Germinal center (tissue), 1 donor: ENCODE measurements around the gene BRIX1.
"Not testable (repeated sequence)": the region's sequence is repeated elsewhere in the genome, so short reads cannot be mapped to it uniquely, and the experiment has no call there.

Experiments
- DNase-seq: peaks from one replicate; pipeline ENCODE4 v3.0.0; 2012; ENCODE audit warnings: mixed read lengths, low spot score

The BRIX1 gene

GRCh38 chr5:34915856-34916192 is 313 bp downstream of the BRIX1 start:
- DNase-seq: no peak

GRCh38 chr5:34916518-34916917 is 1.0 kb downstream of the BRIX1 start:
- no peak for DNase-seq

DNA sequence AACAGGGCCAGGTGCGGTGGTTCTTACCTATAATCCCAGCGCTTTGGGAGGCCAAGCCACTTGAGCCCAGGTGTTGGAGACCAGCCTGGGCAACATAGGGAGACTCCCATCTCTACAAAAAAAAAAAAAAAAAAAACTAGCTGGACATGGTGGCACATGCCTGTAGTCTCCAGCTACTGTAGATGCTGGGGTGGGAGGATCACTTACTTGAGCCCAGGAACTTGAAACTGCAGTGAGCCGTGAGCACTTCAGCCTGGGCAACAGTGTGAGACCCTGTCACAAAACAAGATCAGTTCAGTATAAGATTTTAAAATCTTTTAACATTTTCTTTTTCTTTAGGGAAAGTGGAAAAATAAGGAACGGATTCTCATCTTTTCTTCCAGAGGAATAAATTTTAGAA is 2.5 kb downstream of the BRIX1 start:
- no peak for DNase-seq

GRCh38 chr5:34919077-34919476 is 3.6 kb downstream of the BRIX1 start:
- no peak for DNase-seq

DNA sequence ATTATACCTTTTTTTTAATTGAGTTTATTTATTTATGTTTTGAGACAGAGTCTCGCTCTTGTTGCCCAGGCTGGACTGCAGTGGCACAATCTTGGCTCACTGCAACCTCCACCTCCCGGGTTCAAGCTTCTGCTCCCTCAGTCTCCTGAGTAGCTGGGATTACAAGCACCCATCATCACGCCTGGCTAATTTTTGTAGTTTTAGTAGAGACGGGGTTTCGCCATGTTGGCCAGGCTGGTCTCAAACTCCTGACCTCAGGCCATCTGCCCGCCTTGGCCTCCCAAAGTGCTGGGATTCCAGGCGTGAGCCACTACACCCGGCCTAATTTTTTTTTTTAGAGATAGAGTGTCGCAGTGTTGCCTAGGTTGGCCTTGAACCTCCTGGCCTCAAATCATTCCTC is 7.7 kb downstream of the BRIX1 start:
- DNase-seq: not testable (repeated sequence)

GRCh38 chr5:34923694-34924461 is 8.4 kb downstream of the BRIX1 start:
- no peak for DNase-seq

- no peak for DNase-seq
These were observed 8.9 kb downstream of the BRIX1 start for GRCh38 chr5:34924462-34924765.

DNA sequence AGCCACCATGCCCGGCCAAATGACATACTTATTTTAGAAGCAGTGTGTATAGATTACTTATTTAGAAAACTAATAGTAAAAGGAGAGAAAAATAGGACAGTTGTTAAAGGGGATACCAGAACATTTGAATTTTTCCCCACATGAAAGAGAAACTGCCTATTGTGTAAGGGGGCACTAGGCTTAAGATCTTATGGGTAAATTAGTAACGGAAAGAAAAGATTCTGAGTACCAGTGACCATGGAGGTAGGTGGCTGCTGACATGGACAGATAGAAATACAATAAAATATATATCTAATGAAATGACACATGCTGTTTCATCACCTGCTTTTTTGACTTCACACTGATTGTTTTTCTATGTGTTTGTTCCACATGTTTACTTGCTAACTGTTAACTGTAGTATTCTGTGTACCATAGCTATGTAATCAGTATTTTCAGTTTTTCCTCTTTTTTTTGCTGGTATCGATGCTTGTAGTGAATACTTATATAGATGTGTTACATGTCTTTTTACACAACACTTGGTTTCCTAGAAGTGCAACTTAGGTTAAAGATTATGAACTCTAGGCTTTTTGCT is 10.9 kb downstream of the BRIX1 start:
- DNase-seq: no peak

DNA sequence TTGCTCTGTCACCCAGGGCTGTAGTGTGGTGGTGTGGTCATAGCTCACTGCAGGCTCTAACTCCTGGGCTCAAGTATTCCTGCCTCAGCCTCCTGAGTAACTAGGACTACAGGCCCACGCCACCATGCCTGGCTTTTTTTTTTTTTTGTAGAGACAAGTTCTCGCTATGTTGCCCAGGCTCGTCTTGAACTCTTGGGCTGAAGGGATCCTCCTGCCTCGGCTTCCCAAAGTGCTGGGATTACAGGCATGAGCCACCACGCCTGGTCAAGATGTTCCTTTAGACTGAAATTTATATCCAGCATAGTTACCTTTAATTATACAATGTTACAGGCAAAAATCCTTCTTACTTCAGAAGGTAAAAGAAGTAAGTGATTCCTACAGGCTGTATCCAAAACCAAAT is 12.3 kb downstream of the BRIX1 start:
- DNase-seq: no peak

- DNase-seq: peak; percentile 13
These were observed 12.8 kb downstream of the BRIX1 start for GRCh38 chr5:34928267-34928666.

DNA sequence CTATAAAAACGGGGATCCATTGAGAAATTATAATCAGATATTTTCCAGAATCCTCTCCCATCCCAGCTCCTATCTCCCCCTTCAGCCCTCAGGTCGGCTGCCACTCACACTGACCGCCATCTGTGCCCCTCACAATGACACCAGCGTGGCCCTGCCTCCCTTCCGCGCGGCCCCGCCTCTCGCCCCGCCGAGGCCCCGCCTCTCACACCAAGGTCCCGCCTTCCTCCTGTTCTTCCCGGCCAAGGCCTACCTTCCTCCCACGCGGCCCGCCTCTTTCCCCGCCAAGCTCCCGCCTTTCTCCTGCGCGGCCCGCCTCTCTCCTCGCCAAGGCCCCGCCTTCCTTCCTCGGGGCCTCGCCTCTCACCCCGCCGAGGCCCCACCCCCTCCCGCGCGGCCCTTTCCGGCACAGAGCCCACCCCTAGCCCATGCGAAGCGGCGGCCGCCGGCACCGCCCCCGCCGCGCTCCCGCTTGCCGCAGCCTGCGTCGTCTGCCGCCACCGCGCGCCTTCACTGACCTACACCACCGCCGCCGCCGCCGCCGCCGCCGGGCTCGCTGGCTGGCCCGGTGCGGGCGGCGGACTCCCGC is 13.7 kb downstream of the BRIX1 start, which contains the start of gene DNAJC21:
Gene DNAJC21 (plus strand): TSS at position 426 of the 586 bp plus-strand sequence. CDS start 261 bp downstream, outside the sequence.
- DNase-seq: peak; percentile 98

DNA sequence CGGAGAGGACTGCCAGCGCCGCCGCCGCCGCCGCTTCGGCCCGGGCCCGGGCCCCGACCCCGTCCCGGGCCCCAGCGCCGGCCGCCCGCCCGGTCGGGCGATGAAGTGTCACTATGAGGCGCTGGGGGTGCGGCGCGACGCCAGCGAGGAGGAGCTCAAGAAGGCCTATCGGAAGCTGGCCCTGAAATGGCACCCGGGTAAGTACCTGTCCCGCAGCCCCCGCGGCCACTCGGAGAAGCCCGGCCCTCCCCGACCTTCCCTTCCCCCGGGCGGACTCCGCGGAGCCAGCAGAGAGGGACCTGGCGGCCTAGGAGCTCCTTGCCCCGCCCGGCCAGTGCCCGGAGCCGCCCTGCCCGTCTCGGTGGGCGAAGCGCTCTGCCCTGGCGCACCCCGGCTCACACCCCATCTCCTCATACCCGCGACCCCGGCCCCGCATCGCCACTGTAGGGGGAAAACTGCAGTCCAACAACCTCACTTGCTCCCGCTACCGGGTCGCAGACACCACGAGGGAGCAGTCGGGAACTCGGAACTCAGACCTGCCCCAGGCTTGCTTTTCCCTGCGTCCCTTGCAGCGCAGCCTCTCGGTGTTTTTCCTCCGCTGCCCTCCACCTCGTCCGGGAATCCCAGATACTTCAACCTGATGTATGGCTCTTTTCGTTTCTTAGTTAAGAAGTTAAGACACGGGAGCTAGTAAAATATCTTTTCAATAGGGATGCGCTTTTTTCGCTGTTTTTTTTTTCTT is 14.4 kb downstream of the BRIX1 start:
- DNase-seq: peak; percentile 75

GRCh38 chr5:34930462-34930844 is 14.9 kb downstream of the BRIX1 start:
- DNase-seq: no peak

GRCh38 chr5:34930870-34931269 is 15.4 kb downstream of the BRIX1 start:
- no peak for DNase-seq

DNA sequence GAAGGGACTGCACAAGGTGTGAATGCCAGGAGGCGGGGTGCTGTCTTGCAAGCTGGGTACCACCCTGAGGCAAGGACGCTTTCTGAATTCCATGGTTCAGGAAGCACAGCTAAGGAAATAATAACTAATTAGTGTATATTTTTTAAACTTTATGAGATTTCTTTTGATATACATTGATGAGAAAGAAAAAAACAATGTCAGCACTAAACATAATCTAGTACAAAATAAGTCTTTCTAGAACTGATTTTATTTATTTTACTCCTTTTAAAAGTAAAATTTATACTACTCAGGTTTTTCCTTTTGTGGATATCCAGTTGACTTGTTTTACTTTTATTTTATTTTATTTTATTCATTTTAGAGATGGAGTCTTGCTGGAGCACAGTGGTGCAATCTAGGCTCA is 17.4 kb downstream of the BRIX1 start:
- DNase-seq: no peak

DNA sequence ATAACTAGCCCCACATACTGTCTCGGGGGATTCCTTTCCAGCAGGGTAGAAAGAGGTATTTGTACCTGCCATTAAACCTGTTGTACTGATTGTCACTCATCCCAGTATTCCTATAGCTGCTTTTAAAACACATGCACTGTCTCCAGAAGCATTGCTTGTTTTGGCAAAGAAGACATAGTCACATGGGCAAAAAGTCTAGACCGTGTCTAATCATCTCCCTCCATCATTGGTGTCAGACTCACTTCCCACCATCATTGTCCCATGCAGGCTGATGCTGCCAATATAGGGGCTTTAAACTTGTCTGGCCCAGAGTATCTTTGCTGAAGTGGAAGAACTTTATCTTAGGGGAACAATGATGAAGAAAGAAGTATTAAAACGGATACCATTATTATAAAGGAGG is 26.4 kb downstream of the BRIX1 start:
- no peak for DNase-seq

DNA sequence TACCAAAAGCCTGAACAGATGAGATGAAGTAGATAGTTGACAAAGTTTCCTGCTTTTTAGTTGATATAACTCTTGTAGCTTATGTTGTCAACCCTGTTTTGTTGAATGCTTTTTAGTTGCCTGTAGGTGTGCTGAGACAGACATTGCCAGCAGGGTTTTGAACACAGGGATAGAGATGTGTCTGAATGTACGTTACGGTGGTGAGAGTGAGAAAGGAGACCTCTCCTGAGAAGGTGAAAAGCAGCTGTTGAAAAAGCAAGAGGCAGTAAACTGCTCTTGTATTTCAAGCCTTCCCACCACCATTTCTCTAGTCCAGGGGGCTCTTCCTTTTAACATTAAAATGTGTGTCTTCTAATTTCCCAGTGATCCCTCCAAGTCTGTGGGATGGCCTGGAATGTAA is 28.5 kb downstream of the BRIX1 start:
- DNase-seq: no peak

- DNase-seq: no peak
These were observed 29.0 kb downstream of the BRIX1 start for GRCh38 chr5:34944460-34945047.

DNA sequence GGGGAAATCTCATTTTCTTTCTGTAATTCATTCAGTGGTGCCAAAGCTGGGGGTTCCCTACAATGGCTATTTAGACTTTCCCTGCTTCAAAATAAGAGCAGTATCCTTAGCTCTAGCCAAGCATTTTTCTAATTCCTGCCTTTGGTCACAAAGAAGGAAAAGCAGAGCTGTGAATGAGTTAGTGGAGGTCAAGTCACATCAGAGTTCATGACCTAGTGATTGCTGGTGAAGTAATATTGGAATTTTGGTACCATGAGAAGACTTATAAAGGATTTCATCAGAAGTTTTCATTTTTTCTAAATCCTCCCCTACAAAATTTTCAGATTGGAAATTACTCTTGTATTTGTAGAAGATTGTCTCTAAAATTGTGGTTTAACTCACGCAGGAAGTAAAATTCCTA is 41.8 kb downstream of the BRIX1 start:
- DNase-seq: no peak

- peak; percentile 7 for DNase-seq
These were observed 42.6 kb downstream of the BRIX1 start for GRCh38 chr5:34957857-34958690.

GRCh38 chr5:34959323-34959722 is 43.8 kb downstream of the BRIX1 start:
- no peak for DNase-seq

DNA sequence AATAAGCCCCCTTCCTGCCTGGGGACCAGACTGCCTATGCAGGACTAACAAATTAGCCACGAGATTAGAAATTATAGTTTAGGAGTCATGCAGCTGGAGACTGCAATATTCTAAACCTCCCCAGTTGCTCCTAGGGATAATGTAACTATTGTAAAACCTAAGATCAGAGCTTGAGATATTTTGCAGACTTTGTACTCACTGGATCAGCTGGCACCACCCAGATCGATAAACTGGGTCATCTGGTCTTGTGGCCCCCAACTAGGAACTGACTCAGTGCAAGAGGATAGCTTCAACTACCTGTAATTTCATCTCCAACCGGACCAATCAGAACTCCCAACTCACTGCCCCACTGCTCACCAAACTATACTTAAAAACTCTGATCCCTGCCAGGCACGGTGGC is 52.0 kb downstream of the BRIX1 start:
- DNase-seq: no peak
